Activated T-cell treated with anti-CD3 and anti-CD28 coated beads, Interleukin-2, amount 50 U/mL, for 72 hours (primary cell): ENCODE data around the gene AGAP6. TPM values are rescaled to one million over a fixed set of nuclear protein-coding genes. Genes with fewer than 3 reads are reported as not detected.
"Not testable (repeated sequence)": the region's sequence is repeated elsewhere in the genome, so short reads cannot be mapped to it uniquely, and the experiment has no call there.

Source experiments
- ATAC-seq, 2 donors: fragments of 150-1000 bp; cut with Tn5 transposase; replicated peaks in 1 of 2; 2 replicates each; pipeline ENCODE4 v1.10.0; 2021; ENCODE audit warnings: moderate library complexity in 2 of 2, mild to moderate bottlenecking in 1 of 2
- DNase-seq, 2 donors: peaks; one replicate each; pipeline ENCODE4 v3.0.0; 2021 to 2022; ENCODE audit warnings: mixed read lengths in 1 of 2
- H3K27ac Mint-ChIP-seq: one replicate; pipeline ENCODE4 v1.8.0; 2022; ENCODE audit warnings: mild to moderate bottlenecking, moderate library complexity, mixed read lengths
- H3K27me3 Mint-ChIP-seq: one replicate; pipeline ENCODE4 v1.8.0; 2022; ENCODE audit warnings: low read depth, mixed read lengths
- H3K36me3 Mint-ChIP-seq, 2 donors: one replicate each; pipeline ENCODE4 v1.8.0; 2022; ENCODE audit warnings: mixed read lengths in 2 of 2, mild to moderate bottlenecking in 1 of 2; ENCODE audit not compliant: insufficient read depth in 2 of 2
- H3K4me1 Mint-ChIP-seq: one replicate; pipeline ENCODE4 v1.8.0; 2022; ENCODE audit warnings: low read depth, mixed read lengths
- H3K4me3 Mint-ChIP-seq, 2 donors: one replicate each; pipeline ENCODE4 v1.8.0; 2022; ENCODE audit warnings: mild to moderate bottlenecking in 2 of 2, mixed read lengths in 2 of 2, moderate library complexity in 2 of 2
- H3K9me3 Mint-ChIP-seq, 2 donors: one replicate each; pipeline ENCODE4 v1.8.0; 2022; ENCODE audit warnings: mixed read lengths in 2 of 2
- total RNA-seq, 2 donors: library from RNA; stranded (reverse); gene quantifications; one replicate each; pipeline ENCODE4 v1.2.3, GENCODE V29; 2022

Gene AGAP6
- total RNA-seq, 2 donors from 2014 or later, result 18.4 to 21.9 TPM

DNA sequence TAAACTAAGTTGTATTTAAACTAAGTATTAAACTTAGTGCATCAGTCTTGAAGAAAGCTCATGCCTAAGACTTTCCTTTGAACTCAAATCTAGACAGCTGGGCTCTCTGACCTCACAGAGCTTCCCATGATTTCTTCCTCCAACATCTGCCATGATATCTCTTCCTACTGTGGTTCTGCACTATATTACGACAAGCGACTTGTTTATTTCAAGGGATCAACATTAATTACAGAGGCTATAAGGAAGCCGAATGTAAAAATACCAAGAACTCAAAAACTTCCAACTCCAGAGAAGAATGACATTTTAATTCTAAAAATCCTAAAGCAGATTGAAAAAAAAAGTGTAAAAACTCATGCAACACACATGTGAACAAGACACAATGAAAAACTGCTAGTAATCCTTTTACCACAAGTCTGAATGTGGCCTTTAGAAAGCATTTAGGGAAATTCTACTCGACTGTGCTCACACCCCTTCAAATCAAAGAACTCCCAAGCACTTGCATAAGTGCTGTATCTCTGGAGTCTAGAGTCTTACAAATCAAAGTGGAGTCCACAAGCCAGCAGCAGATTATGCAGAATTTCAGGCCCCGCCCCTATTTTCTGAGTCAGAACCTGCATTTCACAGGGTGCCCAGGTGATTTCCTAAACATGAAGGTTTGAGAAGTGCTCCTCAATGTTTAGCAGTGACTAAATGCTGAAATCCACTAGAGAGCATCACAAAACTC, 56.9 kb downstream of the AGAP6 start:
- Mint-ChIP-seq H3K4me3 (no peak overlapping the region), H3K27ac (no peak overlapping the region), H3K9me3 (no peaks in the 10 kb centered on the region), H3K36me3 (no peaks in the 10 kb centered on the region), H3K4me1 (no peaks in the 10 kb centered on the region), H3K27me3 (no peaks in the 10 kb centered on the region)
- ATAC-seq (no peak), DNase-seq (no peak)

- DNase-seq, H3K9me3 Mint-ChIP-seq, H3K4me3 Mint-ChIP-seq, H3K36me3 Mint-ChIP-seq, H3K27ac Mint-ChIP-seq, H3K4me1 Mint-ChIP-seq, ATAC-seq, H3K27me3 Mint-ChIP-seq: not testable (repeated sequence)
These were observed 58.3 kb downstream of the AGAP6 start for GRCh38 chr10:50046457-50046856.

GRCh38 chr10:50047594-50047993, 59.4 kb downstream of the AGAP6 start:
- not testable (repeated sequence) for H3K27me3 Mint-ChIP-seq, H3K36me3 Mint-ChIP-seq, DNase-seq, H3K4me1 Mint-ChIP-seq, ATAC-seq, H3K4me3 Mint-ChIP-seq, H3K9me3 Mint-ChIP-seq
- H3K27ac Mint-ChIP-seq, result peak overlapping the region; percentile 37

- not testable (repeated sequence) for H3K27me3 Mint-ChIP-seq, ATAC-seq, DNase-seq, H3K4me3 Mint-ChIP-seq, H3K9me3 Mint-ChIP-seq, H3K4me1 Mint-ChIP-seq, H3K36me3 Mint-ChIP-seq
- peak overlapping the region; percentile 25 for H3K27ac Mint-ChIP-seq
These were observed 63.9 kb downstream of the AGAP6 start for GRCh38 chr10:50051995-50052660.

GRCh38 chr10:50052778-50053376, 64.7 kb downstream of the AGAP6 start:
- not testable (repeated sequence) for H3K4me3 Mint-ChIP-seq, H3K4me1 Mint-ChIP-seq, DNase-seq, H3K9me3 Mint-ChIP-seq, H3K27me3 Mint-ChIP-seq, ATAC-seq, H3K36me3 Mint-ChIP-seq, H3K27ac Mint-ChIP-seq

- not testable (repeated sequence) for H3K27ac Mint-ChIP-seq, H3K9me3 Mint-ChIP-seq, H3K4me1 Mint-ChIP-seq, H3K4me3 Mint-ChIP-seq, H3K27me3 Mint-ChIP-seq, H3K36me3 Mint-ChIP-seq, ATAC-seq, DNase-seq
These were observed 67.5 kb downstream of the AGAP6 start for GRCh38 chr10:50055494-50056292.

- H3K36me3 Mint-ChIP-seq, ATAC-seq, H3K9me3 Mint-ChIP-seq, H3K27ac Mint-ChIP-seq, H3K4me3 Mint-ChIP-seq, H3K4me1 Mint-ChIP-seq, DNase-seq, H3K27me3 Mint-ChIP-seq: not testable (repeated sequence)
These were observed 68.4 kb downstream of the AGAP6 start for GRCh38 chr10:50056654-50057053.

DNA sequence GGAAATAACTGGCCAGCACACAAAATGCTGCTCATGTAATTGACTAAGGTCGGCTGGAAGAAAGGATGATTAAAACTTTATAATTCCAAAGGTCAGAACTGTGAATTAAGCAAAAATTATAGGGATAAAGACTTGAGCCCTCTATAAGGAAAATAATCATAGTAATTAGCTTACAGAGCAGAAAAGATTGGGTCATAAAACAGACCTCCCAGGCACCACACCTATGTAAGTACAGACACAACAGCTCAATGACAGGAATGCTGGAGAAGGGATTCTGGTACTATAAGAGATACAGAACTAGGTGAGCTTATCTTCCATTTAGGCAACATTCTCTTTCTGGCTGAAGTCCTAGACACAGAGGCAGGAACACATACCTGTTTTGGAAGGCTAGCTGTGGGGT, 70.5 kb downstream of the AGAP6 start:
- H3K4me1 Mint-ChIP-seq, H3K36me3 Mint-ChIP-seq, DNase-seq, H3K4me3 Mint-ChIP-seq, H3K27ac Mint-ChIP-seq, ATAC-seq, H3K27me3 Mint-ChIP-seq, H3K9me3 Mint-ChIP-seq: not testable (repeated sequence)

- H3K27ac Mint-ChIP-seq, H3K27me3 Mint-ChIP-seq: not testable (repeated sequence)
These were observed 71.7 kb downstream of the AGAP6 start for GRCh38 chr10:50059946-50060345.

More at GRCh38 chr10:50059946-50060345, 71.7 kb downstream of the AGAP6 start:
- ATAC-seq, H3K4me1 Mint-ChIP-seq, H3K4me3 Mint-ChIP-seq, H3K9me3 Mint-ChIP-seq, H3K36me3 Mint-ChIP-seq, DNase-seq: not testable (repeated sequence)

Other genes starting within 250 kb of the AGAP6 start
- gene OGDHL, start 226.1 kb upstream of the AGAP6 start, total RNA-seq, result under 1 TPM; 0.67 to 0.99 TPM
- 10 to 100 TPM; 32.1 to 33.4 TPM for gene PARG, start 46.4 kb upstream of the AGAP6 start, total RNA-seq
- gene TIMM23B, start 46.4 kb upstream of the AGAP6 start, total RNA-seq, result 10 to 100 TPM; 18.3 to 23.3 TPM
- 10 to 100 TPM; 27.0 to 32.4 TPM for gene WASHC2A, start 79.5 kb downstream of the AGAP6 start, total RNA-seq